ENCODE measurements around the gene WDR20. TPM values are rescaled to one million over a fixed set of nuclear protein-coding genes. Genes with fewer than 3 reads are reported as not detected.

The WDR20 gene, protein sequence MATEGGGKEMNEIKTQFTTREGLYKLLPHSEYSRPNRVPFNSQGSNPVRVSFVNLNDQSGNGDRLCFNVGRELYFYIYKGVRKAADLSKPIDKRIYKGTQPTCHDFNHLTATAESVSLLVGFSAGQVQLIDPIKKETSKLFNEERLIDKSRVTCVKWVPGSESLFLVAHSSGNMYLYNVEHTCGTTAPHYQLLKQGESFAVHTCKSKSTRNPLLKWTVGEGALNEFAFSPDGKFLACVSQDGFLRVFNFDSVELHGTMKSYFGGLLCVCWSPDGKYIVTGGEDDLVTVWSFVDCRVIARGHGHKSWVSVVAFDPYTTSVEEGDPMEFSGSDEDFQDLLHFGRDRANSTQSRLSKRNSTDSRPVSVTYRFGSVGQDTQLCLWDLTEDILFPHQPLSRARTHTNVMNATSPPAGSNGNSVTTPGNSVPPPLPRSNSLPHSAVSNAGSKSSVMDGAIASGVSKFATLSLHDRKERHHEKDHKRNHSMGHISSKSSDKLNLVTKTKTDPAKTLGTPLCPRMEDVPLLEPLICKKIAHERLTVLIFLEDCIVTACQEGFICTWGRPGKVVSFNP
- total RNA-seq (10 to 100 TPM; 15.8 to 26.5 (median 21.2) TPM), polyA plus RNA-seq (10 to 100 TPM; 10.4 to 15.9 TPM)
- long read RNA-seq, donor 1, transcript WDR20-204 (3 exons, 2,391 nt), result major isoform, 9 of 37 reads
- long read RNA-seq, donor 1, partial matches to known transcripts, result 1 of 37 reads
- long read RNA-seq, donor 1, other reads (novel, unspliced or antisense), result 21 of 37 reads
- long read RNA-seq, donor 2, transcript WDR20-203 (4 exons, 2,616 nt), result minor isoform, 14 of 84 reads
- long read RNA-seq, donor 2, transcript WDR20-204 (3 exons, 2,391 nt), result major isoform, 19 of 84 reads
- long read RNA-seq, donor 2, partial matches to known transcripts, result 1 of 84 reads
- long read RNA-seq, donor 2, other reads (novel, unspliced or antisense), result 44 of 84 reads
- long read RNA-seq, donor 3, transcript WDR20-204 (3 exons, 2,391 nt), result major isoform, 12 of 43 reads
- long read RNA-seq, donor 3, partial matches to known transcripts, result 0 of 43 reads
- long read RNA-seq, donor 3, other reads (novel, unspliced or antisense), result 23 of 43 reads

DNA sequence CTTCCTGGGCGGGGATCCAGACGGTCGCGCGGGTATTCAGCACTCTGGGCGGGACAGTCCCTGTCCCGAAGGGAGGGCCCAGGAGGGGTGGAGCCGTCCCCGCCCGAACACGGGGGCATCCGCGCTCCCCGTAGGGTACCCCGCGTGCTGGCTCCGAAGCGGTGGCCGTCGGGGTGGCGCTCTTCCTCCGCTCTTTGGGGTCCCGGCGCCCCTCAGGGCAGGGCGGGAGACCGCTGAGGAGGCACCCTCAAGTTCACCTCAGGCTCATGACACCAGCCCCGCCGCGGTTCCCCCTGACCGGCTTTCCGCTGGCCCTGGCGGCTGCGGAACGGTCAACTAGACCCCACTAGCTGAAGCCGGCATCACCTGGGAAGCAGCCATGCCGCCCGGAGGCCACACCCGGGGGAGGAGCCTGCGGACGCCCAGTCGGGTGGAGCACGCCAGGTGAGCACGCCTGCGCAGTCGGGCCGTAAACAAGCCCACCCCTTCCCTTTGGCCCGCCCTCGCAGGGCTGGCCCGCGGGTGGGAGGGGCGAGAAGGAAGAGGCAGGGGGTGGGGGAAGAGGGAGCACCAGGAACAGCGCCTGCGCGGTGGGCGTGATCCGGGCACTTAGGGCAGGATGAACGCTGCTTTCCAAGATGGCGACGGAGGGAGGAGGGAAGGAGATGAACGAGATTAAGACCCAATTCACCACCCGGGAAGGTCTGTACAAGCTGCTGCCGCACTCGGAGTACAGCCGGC lies at the start of gene WDR20:
TSS of gene WDR20 (plus strand) at position 612 of the 741 bp plus-strand sequence. CDS start at position 639, 27 bp downstream.
- Histone ChIP-seq H3K27ac (peak within 1 kb of the TSS; percentile 30 to 92 (median 86)), H3K36me3 (peaks cover 0 to 10% (median 6%) of the 10 kb centered on the region in 9 donors), H3K4me1 (peaks cover 0 to 35% (median 22%) of the 10 kb centered on the region in 12 donors), H3K9me3 (no peaks in the 10 kb centered on the region), H3K27me3 (no peaks in the 10 kb centered on the region), H3K4me3 (peak within 1 kb of the TSS; percentile 74 to 100 (median 96))
- ATAC-seq (peak; percentile 99 to 100 (median 100)), DNase-seq (peak; percentile 98 to 99 (median 99))
- TF ChIP-seq, protein P1, sequence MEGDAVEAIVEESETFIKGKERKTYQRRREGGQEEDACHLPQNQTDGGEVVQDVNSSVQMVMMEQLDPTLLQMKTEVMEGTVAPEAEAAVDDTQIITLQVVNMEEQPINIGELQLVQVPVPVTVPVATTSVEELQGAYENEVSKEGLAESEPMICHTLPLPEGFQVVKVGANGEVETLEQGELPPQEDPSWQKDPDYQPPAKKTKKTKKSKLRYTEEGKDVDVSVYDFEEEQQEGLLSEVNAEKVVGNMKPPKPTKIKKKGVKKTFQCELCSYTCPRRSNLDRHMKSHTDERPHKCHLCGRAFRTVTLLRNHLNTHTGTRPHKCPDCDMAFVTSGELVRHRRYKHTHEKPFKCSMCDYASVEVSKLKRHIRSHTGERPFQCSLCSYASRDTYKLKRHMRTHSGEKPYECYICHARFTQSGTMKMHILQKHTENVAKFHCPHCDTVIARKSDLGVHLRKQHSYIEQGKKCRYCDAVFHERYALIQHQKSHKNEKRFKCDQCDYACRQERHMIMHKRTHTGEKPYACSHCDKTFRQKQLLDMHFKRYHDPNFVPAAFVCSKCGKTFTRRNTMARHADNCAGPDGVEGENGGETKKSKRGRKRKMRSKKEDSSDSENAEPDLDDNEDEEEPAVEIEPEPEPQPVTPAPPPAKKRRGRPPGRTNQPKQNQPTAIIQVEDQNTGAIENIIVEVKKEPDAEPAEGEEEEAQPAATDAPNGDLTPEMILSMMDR (IDR thresholded peaks at IDR 0.05), result no peak
- peak in 1 of 2 donors; percentile 49 for TF ChIP-seq POLR2A (IDR thresholded peaks at IDR 0.05)
- intact Hi-C loops (cut with DNase I), result loop anchor here in 5 of 10 donors (5.0 to 10.0 kb wide), 4 partner anchors 52 to 175 kb away; partner anchors contain the start of genes ZNF839 (in 3 of the 5) and HSP90AA1 (in 1 of the 5)
- 0 to 1% (median 1%) methylated on average over 30 to 64 of the region's 64 CpGs for WGBS, 4 donors

DNA sequence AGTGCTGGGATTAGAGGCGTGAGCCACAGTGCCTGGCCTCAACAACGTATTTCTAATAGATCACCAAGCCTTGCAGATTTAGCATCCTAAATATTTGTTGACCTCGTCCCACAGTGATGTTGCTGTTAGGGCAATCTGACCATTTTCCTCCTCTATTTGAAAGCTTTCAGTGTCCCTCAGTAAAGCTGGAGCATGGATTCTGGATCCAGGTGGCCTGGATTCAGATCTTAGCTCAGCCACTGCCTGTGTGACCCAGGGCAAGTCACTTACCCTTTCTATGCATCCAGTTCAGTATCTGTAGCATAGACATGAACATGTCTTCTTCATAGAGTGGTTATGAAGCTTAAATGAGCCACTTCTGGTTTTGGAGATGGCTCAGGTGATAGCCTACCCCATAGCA lies 49.0 kb upstream of the WDR20 start:
- H3K27me3 ChIP-seq, result no peaks in the 10 kb centered on the region
- peaks cover 0 to 4% (median 1%) of the 10 kb centered on the region in 9 donors for H3K36me3 ChIP-seq
- H3K27ac ChIP-seq, result no peak overlapping the region
- TF ChIP-seq POLR2A (IDR thresholded peaks at IDR 0.05), result no peak
- TF ChIP-seq, protein P1 (IDR thresholded peaks at IDR 0.05), result no peak
- no peaks in the 10 kb centered on the region for H3K9me3 ChIP-seq
- 83 to 84% (median 83%) methylated on average over 3 of the region's 3 CpGs for WGBS, 4 donors
- DNase-seq (no peak), ATAC-seq (no peak)
- no peak overlapping the region for H3K4me3 ChIP-seq
- intact Hi-C loops (cut with DNase I), result loop anchor here in 4 of 10 donors (10.0 kb wide), 3 partner anchors 46 to 386 kb away; partner anchors contain the start of gene ZNF839 (in 1 of the 4)
- H3K4me1 ChIP-seq, result peaks cover 0 to 18% (median 9%) of the 10 kb centered on the region in 12 donors

DNA sequence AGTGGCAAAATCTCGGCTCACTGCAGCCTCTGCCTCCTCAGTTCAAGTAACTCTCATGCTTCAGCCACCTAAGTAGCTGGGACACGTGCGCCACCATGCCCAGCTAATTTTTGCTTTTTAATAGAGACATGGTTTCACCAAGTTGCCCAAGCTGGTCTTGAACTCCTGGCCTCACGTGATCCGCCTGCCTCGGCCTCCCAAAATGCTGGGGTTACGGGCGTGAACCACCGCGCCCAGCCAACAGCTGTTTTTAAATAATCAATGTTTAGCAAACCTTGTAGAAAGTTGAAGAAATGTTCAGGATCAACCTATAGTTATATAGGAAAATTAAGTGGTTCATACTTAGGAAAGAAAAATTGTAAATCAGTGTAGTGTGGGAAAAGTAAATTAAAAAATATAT lies 46.9 kb upstream of the WDR20 start:
- 91 to 94% (median 94%) methylated on average over 10 of the region's 10 CpGs for WGBS, 4 donors
- no peaks in the 10 kb centered on the region for H3K27me3 ChIP-seq
- intact Hi-C loops (cut with DNase I), result loop anchor here in 4 of 10 donors (10.0 kb wide), 3 partner anchors 48 to 388 kb away; partner anchors contain the start of gene ZNF839 (in 1 of the 4)

More for the DNA sequence above, 46.9 kb upstream of the WDR20 start:
- no peak for DNase-seq
- H3K4me1 ChIP-seq, result peaks cover 0 to 17% (median 7%) of the 10 kb centered on the region in 12 donors
- H3K36me3 ChIP-seq, result no peaks in the 10 kb centered on the region
- TF ChIP-seq, protein P1 (IDR thresholded peaks at IDR 0.05), result no peak
- TF ChIP-seq POLR2A (IDR thresholded peaks at IDR 0.05), result no peak
- H3K4me3 ChIP-seq, result no peak overlapping the region
- H3K27ac ChIP-seq, result no peak overlapping the region
- H3K9me3 ChIP-seq, result no peaks in the 10 kb centered on the region
- ATAC-seq, result no peak
